Psoas muscle (tissue), 8 donors: Measurements from ENCODE around the gene ME3. TPM values are rescaled to one million over a fixed set of nuclear protein-coding genes. Genes with fewer than 3 reads are reported as not detected.

Experiments used
- ATAC-seq, 4 donors: fragments of 200-7000 bp; cut with Tn5 transposase; one replicate each; pipeline ENCODE4 v1.9.1; 2020; ENCODE audit warnings: moderate library complexity in 3 of 4, mild to moderate bottlenecking in 2 of 4
- DNase-seq, 2 donors: peaks; one replicate each; pipeline ENCODE4 v3.0.0-alpha.2; 2020
- H3K27ac ChIP-seq: fragments of 200-600 bp; one replicate; pipeline ENCODE4 v1.8.0; 2022
- H3K27me3 ChIP-seq, 3 donors: fragments of 200-600 bp in 1 of 3; one replicate each; pipeline versions ENCODE4 v1.6.1 to v1.8.0; 2013 to 2022; ENCODE audit warnings: low read length in 2 of 3, mild to moderate bottlenecking in 2 of 3, moderate library complexity in 1 of 3; ENCODE audit not compliant: insufficient read depth in 3 of 3
- H3K36me3 ChIP-seq, 2 donors: fragments of 200-600 bp in 1 of 2; one replicate each; pipeline versions ENCODE4 v1.6.1 to v1.8.0; 2013 to 2022; ENCODE audit warnings: low read depth in 1 of 2, mild to moderate bottlenecking in 1 of 2, moderate library complexity in 1 of 2; ENCODE audit not compliant: insufficient read depth in 1 of 2
- H3K4me1 ChIP-seq: fragments of 200-600 bp; one replicate; pipeline ENCODE4 v1.8.0; 2022
- H3K4me3 ChIP-seq: fragments of 200-600 bp; one replicate; pipeline ENCODE4 v1.8.0; 2022; ENCODE audit warnings: mild to moderate bottlenecking
- H3K9me3 ChIP-seq: fragments of 200-600 bp; one replicate; pipeline ENCODE4 v1.8.0; 2022
- WGBS, 3 donors: extraction: QIAGEN DNeasy Blood & Tissue Kit; methylation state at CpG; one replicate each; pipeline versions ENCODE4 v1.1.6 to v1.1.7; 2013; 5-methylcytosine and 5-hydroxymethylcytosine counted together
- intact Hi-C, 2 donors: fragments of 100-400 bp; cut with DNase I; formaldehyde crosslinking; loops; one replicate each; pipeline versions ENCODE4 v1.11.0 to v1.14.2; 2022
- polyA plus RNA-seq, 3 donors: library from polyadenylated mRNA; stranded (reverse); fragments of 200-250 nt; gene quantifications; one replicate each; pipeline ENCODE4 v1.2.3, GENCODE V29; 2013
- total RNA-seq, 4 donors: library from RNA; stranded (reverse); fragmentation: NEBNext Ultra II Directional in 2 of 4; extraction: Animal tissue kit (Norgen Biotek cat#: 25700) in 2 of 4; gene quantifications; one replicate each; pipeline versions ENCODE4 v1.2.1 to v1.2.4, GENCODE V29; 2021 to 2023
- TF ChIP-seq, protein P1 (sequence below): fragments of 200-600 bp; IDR thresholded peaks from one replicate; pipeline ENCODE4 v1.8.0; 2022; ENCODE audit warnings: antibody characterized with exemption
- donor health status: healthy with polysubstance abuse.
- donor health status: DM: no; HTN: no; CAD: no; lungs with moderate emphysema.
- donor health status: Bipolar disorder and iron deficiency.
- donor health status: healthy.
- donor health status: DM: yes; HTN: yes; CAD: no.
- donor health status: DM: no; HTN: no; CAD: no.
- donor health status: DM: no; HTN: no; CAD: no.
- donor health status: DM: yes; HTN: yes; CAD: no.

ME3 gene
- total and polyA plus RNA-seq, 7 donors: 5.1 to 19.5 (median 11.2) TPM

DNA sequence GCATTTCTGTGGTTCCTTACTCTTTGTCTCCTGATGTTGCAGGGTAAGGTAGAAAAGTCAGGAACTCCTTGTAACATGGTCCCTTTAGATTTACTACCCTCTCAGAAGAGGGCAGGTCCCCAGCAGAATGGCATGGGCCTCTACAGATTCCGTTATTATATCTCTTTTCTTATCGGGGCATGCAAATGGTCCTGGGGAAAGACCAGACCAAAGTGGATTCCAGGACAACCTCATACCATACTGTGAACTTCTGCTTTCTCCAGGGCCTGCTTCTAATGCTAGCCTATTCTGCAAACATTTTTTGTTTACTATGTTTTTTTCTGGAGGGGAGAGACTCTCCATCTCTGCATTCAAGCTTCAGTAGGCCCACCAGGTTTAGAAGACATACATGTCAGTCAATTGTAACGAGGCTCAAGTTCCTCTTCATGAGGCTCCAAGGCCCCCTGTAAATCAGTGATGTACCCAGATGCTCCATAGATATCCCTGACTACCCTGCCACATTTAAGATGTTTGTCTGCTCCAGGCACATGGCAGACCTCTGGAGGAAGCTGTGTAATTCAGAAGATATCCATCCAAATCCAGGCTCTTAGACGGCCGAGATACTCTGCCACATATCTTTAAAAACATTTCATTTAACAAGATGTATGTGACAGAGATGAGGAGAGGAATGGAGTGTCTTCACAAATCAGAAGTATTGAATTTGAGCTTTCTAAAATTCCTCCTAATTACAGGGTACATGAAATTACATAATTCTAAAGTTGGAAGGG is 8.5 kb upstream of the ME3 start:
- no peaks in the 10 kb centered on the region for H3K27me3 ChIP-seq
- no peaks in the 10 kb centered on the region for H3K9me3 ChIP-seq
- H3K4me3 ChIP-seq: no peak overlapping the region
- peak overlapping the region; percentile 31 for H3K27ac ChIP-seq
- no peak for DNase-seq
- WGBS, 3 donors: 53 to 76% (median 58%) methylated on average over 5 of the region's 5 CpGs
- H3K36me3 ChIP-seq: no peaks in the 10 kb centered on the region
- peaks cover 19% of the 10 kb centered on the region for H3K4me1 ChIP-seq
- intact Hi-C loops: no loop called here
- TF ChIP-seq, protein P1, sequence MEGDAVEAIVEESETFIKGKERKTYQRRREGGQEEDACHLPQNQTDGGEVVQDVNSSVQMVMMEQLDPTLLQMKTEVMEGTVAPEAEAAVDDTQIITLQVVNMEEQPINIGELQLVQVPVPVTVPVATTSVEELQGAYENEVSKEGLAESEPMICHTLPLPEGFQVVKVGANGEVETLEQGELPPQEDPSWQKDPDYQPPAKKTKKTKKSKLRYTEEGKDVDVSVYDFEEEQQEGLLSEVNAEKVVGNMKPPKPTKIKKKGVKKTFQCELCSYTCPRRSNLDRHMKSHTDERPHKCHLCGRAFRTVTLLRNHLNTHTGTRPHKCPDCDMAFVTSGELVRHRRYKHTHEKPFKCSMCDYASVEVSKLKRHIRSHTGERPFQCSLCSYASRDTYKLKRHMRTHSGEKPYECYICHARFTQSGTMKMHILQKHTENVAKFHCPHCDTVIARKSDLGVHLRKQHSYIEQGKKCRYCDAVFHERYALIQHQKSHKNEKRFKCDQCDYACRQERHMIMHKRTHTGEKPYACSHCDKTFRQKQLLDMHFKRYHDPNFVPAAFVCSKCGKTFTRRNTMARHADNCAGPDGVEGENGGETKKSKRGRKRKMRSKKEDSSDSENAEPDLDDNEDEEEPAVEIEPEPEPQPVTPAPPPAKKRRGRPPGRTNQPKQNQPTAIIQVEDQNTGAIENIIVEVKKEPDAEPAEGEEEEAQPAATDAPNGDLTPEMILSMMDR: no peak
- ATAC-seq: peak in 1 of 4 donors; percentile 12

- Histone ChIP-seq H3K27me3 (no peaks in the 10 kb centered on the region), H3K9me3 (no peaks in the 10 kb centered on the region), H3K4me1 (peaks cover 20% of the 10 kb centered on the region), H3K27ac (no peak overlapping the region), H3K36me3 (no peaks in the 10 kb centered on the region), H3K4me3 (no peak overlapping the region)
- TF ChIP-seq, protein P1: no peak
- no peak for ATAC-seq
- 58 to 78% (median 59%) methylated on average over 3 of the region's 3 CpGs for WGBS, 3 donors
- no peak for DNase-seq
- intact Hi-C loops: no loop called here
These were observed 6.4 kb upstream of the ME3 start for GRCh38 chr11:86678823-86679222.

DNA sequence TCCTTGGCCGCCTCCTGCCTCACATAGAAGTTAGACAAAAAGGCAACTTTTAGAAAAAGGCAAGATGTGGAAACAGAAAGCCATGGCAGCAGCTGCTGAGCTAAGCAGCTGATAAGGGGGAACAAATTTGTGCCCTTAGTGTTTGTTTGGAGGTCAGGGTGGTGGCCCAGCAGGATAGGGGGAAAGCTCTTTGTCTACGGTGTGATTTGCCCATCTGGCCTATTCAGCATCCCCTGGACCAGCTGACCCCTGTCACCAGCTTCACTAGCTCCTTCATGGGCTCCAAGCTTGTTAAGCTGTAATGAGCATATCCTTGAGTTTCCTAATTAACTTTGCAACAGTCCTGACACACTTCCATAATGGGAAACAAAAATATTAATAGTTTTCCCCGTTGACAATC is 5.9 kb upstream of the ME3 start:
- Histone ChIP-seq H3K9me3 (no peaks in the 10 kb centered on the region), H3K27ac (no peak overlapping the region), H3K4me1 (peaks cover 20% of the 10 kb centered on the region), H3K36me3 (no peaks in the 10 kb centered on the region), H3K27me3 (no peaks in the 10 kb centered on the region), H3K4me3 (no peak overlapping the region)
- WGBS, 3 donors: 54 to 58% (median 55%) methylated on average over 3 of the region's 3 CpGs
- no peak for DNase-seq
- no peak for ATAC-seq
- intact Hi-C loops: no loop called here
- TF ChIP-seq, protein P1: no peak

GRCh38 chr11:86676533-86677154 is 4.2 kb upstream of the ME3 start:
- Histone ChIP-seq H3K27ac (peak overlapping the region; percentile 26), H3K36me3 (no peaks in the 10 kb centered on the region), H3K4me1 (peaks cover 18% of the 10 kb centered on the region), H3K27me3 (no peaks in the 10 kb centered on the region), H3K9me3 (no peaks in the 10 kb centered on the region), H3K4me3 (no peak overlapping the region)
- TF ChIP-seq, protein P1: no peak
- WGBS, 3 donors: 81 to 89% (median 86%) methylated on average over 6 of the region's 6 CpGs
- ATAC-seq: no peak
- DNase-seq: no peak
- intact Hi-C loops: no loop called here
